HK-2 (cell line): ENCODE data around the gene BCL2.

Source experiments
- DNase-seq: peaks from one replicate; pipeline ENCODE4 v3.0.0-alpha.2; 2018; ENCODE audit not compliant: unreplicated experiment

Gene BCL2

GRCh38 chr18:63157293-63158011, 162.1 kb downstream of the BCL2 start:
- DNase-seq: no peak

- no peak for DNase-seq
These were observed 163.4 kb downstream of the BCL2 start for GRCh38 chr18:63155910-63156773.

GRCh38 chr18:63155169-63155852, 164.3 kb downstream of the BCL2 start:
- peak; percentile 30 for DNase-seq

GRCh38 chr18:63154350-63155152, 165.0 kb downstream of the BCL2 start:
- no peak for DNase-seq

GRCh38 chr18:63152791-63153190, 166.8 kb downstream of the BCL2 start:
- DNase-seq: no peak

GRCh38 chr18:63152096-63152495, 167.5 kb downstream of the BCL2 start:
- no peak for DNase-seq

GRCh38 chr18:63151539-63151938, 168.0 kb downstream of the BCL2 start:
- no peak for DNase-seq

GRCh38 chr18:63150942-63151421, 168.6 kb downstream of the BCL2 start:
- no peak for DNase-seq

GRCh38 chr18:63150326-63150725, 169.2 kb downstream of the BCL2 start:
- no peak for DNase-seq

GRCh38 chr18:63149302-63149587, 170.3 kb downstream of the BCL2 start:
- DNase-seq: no peak

- no peak for DNase-seq
These were observed 170.9 kb downstream of the BCL2 start for GRCh38 chr18:63148449-63149301.

GRCh38 chr18:63147973-63148372, 171.6 kb downstream of the BCL2 start:
- DNase-seq: no peak

GRCh38 chr18:63146828-63147409, 172.7 kb downstream of the BCL2 start:
- DNase-seq: no peak

GRCh38 chr18:63145851-63146555, 173.6 kb downstream of the BCL2 start:
- no peak for DNase-seq

- DNase-seq: no peak
These were observed 174.3 kb downstream of the BCL2 start for GRCh38 chr18:63145166-63145850.

GRCh38 chr18:63144748-63145147, 174.8 kb downstream of the BCL2 start:
- no peak for DNase-seq

GRCh38 chr18:63143330-63143771, 176.2 kb downstream of the BCL2 start:
- no peak for DNase-seq

- no peak for DNase-seq
These were observed 176.9 kb downstream of the BCL2 start for GRCh38 chr18:63142594-63143225.

- no peak for DNase-seq
These were observed 177.8 kb downstream of the BCL2 start for GRCh38 chr18:63141778-63142176.
